Endothelial cell of umbilical vein (primary cell): ENCODE results near the gene POPDC3.

ENCODE experiments used
- EZH2 ChIP-seq: IDR thresholded peaks from 2 replicates; pipeline ENCODE4 v1.6.1; 2012; ENCODE audit warnings: borderline replicate concordance, low read depth, mild to moderate bottlenecking, moderate library complexity, low read length, inconsistent platforms; ENCODE audit not compliant: severe bottlenecking
- FOS ChIP-seq: IDR thresholded peaks from 2 replicates; pipeline ENCODE4 v1.6.1; 2011; ENCODE audit warnings: mild to moderate bottlenecking, low read length, moderate library complexity, borderline replicate concordance; ENCODE audit not compliant: insufficient read depth
- GATA2 ChIP-seq: IDR thresholded peaks from 2 replicates; pipeline ENCODE4 v1.7.0; 2011; ENCODE audit warnings: low read depth, mild to moderate bottlenecking, moderate library complexity, mixed read lengths, low read length; ENCODE audit not compliant: insufficient read length, insufficient read depth
- JUN ChIP-seq: IDR thresholded peaks from 2 replicates; pipeline ENCODE4 v1.6.1; 2011; ENCODE audit warnings: borderline replicate concordance, low read depth; ENCODE audit not compliant: insufficient read length, insufficient read depth
- MYC ChIP-seq: IDR thresholded peaks from one replicate; pipeline ENCODE4 v1.6.1; 2011; ENCODE audit warnings: mild to moderate bottlenecking, low read depth, low read length
- POLR2A ChIP-seq: IDR thresholded peaks from 2 replicates; pipeline ENCODE4 v1.6.1; 2012; ENCODE audit warnings: low read depth, mild to moderate bottlenecking, control low read depth, low read length
- POLR2AphosphoS5 ChIP-seq: IDR thresholded peaks from 2 replicates; pipeline ENCODE4 v1.6.1; 2012; ENCODE audit warnings: low read depth, mild to moderate bottlenecking, control low read depth, low read length, moderate library complexity; ENCODE audit not compliant: insufficient read depth
- TF ChIP-seq, protein P1 (sequence below), 2 donors: IDR thresholded peaks; 1 replicate in 1 of 2; 2 replicates in 1 of 2; pipeline ENCODE4 v1.5.1; 2011; ENCODE audit warnings: low read length in 2 of 2, mild to moderate bottlenecking in 2 of 2, moderate library complexity in 2 of 2, control low read depth in 1 of 2, inconsistent platforms in 1 of 2, low read depth in 1 of 2; ENCODE audit not compliant: insufficient read depth in 1 of 2; ENCODE audit errors: extremely low read depth in 1 of 2
- TF ChIP-seq, protein P2 (sequence below): IDR thresholded peaks from 2 replicates; pipeline ENCODE4 v1.6.1; 2011; ENCODE audit not compliant: insufficient read depth, insufficient read length

DNA sequence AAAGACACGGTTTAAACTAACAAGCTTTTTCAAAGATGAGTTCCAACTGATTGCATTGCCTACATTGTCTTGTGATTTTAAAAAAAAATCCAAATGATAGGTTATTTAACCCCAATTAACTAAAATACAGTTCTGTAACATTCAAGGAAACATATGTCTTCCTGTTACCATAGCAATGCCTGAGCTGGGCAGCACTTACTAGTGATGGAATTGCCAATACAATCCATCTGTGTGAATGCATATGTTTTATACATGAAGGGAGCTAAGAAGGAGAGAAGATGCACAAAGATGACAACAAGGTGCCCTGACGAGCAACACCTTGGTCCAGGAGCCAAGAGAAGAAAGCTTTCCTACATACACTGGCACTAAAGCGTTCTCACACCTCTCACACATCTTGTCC, 68.7 kb downstream of the POPDC3 start:
- TF ChIP-seq, protein P1, sequence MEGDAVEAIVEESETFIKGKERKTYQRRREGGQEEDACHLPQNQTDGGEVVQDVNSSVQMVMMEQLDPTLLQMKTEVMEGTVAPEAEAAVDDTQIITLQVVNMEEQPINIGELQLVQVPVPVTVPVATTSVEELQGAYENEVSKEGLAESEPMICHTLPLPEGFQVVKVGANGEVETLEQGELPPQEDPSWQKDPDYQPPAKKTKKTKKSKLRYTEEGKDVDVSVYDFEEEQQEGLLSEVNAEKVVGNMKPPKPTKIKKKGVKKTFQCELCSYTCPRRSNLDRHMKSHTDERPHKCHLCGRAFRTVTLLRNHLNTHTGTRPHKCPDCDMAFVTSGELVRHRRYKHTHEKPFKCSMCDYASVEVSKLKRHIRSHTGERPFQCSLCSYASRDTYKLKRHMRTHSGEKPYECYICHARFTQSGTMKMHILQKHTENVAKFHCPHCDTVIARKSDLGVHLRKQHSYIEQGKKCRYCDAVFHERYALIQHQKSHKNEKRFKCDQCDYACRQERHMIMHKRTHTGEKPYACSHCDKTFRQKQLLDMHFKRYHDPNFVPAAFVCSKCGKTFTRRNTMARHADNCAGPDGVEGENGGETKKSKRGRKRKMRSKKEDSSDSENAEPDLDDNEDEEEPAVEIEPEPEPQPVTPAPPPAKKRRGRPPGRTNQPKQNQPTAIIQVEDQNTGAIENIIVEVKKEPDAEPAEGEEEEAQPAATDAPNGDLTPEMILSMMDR (IDR thresholded peaks at IDR 0.05; ENCODE audit: extremely low read depth in 1 of 2, insufficient read depth in 1 of 2, low read depth in 1 of 2, low read length in 2 of 2): no peak
- no peak for TF ChIP-seq POLR2A
- TF ChIP-seq MYC: no peak
- no peak for TF ChIP-seq EZH2
- TF ChIP-seq JUN: no peak
- no peak for TF ChIP-seq GATA2
- TF ChIP-seq POLR2AphosphoS5: no peak
- TF ChIP-seq FOS: no peak
- TF ChIP-seq, protein P2, sequence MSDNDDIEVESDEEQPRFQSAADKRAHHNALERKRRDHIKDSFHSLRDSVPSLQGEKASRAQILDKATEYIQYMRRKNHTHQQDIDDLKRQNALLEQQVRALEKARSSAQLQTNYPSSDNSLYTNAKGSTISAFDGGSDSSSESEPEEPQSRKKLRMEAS: no peak
